PFSK-1 (cell line): Measurements from ENCODE around the gene S100A9.

Experiments used
- FOXP2 ChIP-seq: optimal IDR thresholded peaks from 2 replicates; pipeline ENCODE3; 2011; ENCODE audit warnings: borderline replicate concordance, control low read depth, inconsistent platforms; ENCODE audit not compliant: insufficient read depth; ENCODE audit errors: extremely low read length, extremely low read depth
- POLR2AphosphoS5 ChIP-seq: IDR thresholded peaks from 2 replicates; pipeline ENCODE4 v1.6.1; 2012; ENCODE audit warnings: low read depth, mild to moderate bottlenecking, control low read depth, low read length, moderate library complexity
- REST ChIP-seq, 2 experiments: IDR thresholded peaks; 2 replicates each; pipeline versions ENCODE4 v1.6.1 to v1.8.0; 2011 to 2012; ENCODE audit warnings: low read depth in 2 of 2, low read length in 2 of 2, control low read depth in 1 of 2, inconsistent platforms in 1 of 2, mild to moderate bottlenecking in 1 of 2, moderate library complexity in 1 of 2; ENCODE audit not compliant: insufficient read depth in 1 of 2
- SIN3A ChIP-seq: IDR thresholded peaks from 2 replicates; pipeline ENCODE4 v1.6.1; 2012; ENCODE audit warnings: mild to moderate bottlenecking, low read length, moderate library complexity, borderline replicate concordance; ENCODE audit not compliant: insufficient read depth
- TAF1 ChIP-seq: IDR thresholded peaks from 2 replicates; pipeline ENCODE4 v1.6.1; 2012; ENCODE audit warnings: low read length, control low read depth, borderline replicate concordance; ENCODE audit not compliant: insufficient read depth

The S100A9 gene

GRCh38 chr1:153403421-153404085 lies 45.9 kb downstream of the S100A9 start:
- TF ChIP-seq TAF1, result no peak
- TF ChIP-seq SIN3A, result no peak

- TF ChIP-seq SIN3A (no peak), FOXP2 (no peak), POLR2AphosphoS5 (no peak)
Measured at GRCh38 chr1:153404086-153404635, 46.5 kb downstream of the S100A9 start.

DNA sequence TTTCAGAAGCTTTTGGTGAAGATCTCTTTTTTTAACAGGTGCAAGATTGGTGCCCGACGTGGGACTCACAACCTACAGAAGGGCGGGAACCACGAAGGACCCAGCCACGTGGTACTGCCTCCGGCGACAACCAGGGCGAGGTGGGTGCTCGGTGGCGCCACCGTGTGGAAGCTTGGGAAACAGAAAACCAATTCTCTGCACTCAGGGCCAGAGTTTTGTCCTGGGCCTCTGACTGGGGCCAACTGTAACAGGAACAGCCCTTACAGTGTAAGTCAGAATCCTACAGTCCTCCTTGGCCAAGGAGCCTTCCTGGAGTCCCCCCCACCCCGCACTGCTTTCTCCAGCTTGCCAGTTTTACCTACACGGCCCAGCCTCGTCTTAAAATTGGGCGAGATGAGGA lies 47.1 kb downstream of the S100A9 start:
- TF ChIP-seq REST (IDR thresholded peaks at IDR 0.05; ENCODE audit: insufficient read depth in 1 of 2, low read depth in 2 of 2, low read length in 2 of 2), result no peak
- TF ChIP-seq FOXP2, result no peak
- no peak for TF ChIP-seq SIN3A
- no peak for TF ChIP-seq POLR2AphosphoS5
- TF ChIP-seq TAF1, result no peak
